GM21717 (cell line): Measurements from ENCODE around the gene THSD7A.

Experiments used
- ATAC-seq: cut with Tn5 transposase; IDR thresholded peaks from one replicate; pipeline ENCODE4 v1.9.1; 2021; ENCODE audit warnings: mild to moderate bottlenecking, moderate library complexity; ENCODE audit not compliant: unreplicated experiment

THSD7A gene

GRCh38 chr7:11831736-11832495, at the start of gene THSD7A:
THSD7A (minus strand) TSS chr7:11832198; CDS start chr7:11831946, 252 bp downstream.
- ATAC-seq, result no peak

GRCh38 chr7:11881680-11882079, 49.7 kb upstream of the THSD7A start:
- ATAC-seq, result no peak

- no peak for ATAC-seq
Observed at GRCh38 chr7:11875635-11876034, 43.6 kb upstream of the THSD7A start.

GRCh38 chr7:11865671-11866070, 33.7 kb upstream of the THSD7A start:
- no peak for ATAC-seq

- ATAC-seq, result no peak
Observed at GRCh38 chr7:11858622-11859302, 26.8 kb upstream of the THSD7A start.

- no peak for ATAC-seq
Observed at GRCh38 chr7:11858026-11858425, 26.0 kb upstream of the THSD7A start.

- ATAC-seq, result no peak
Observed at GRCh38 chr7:11848251-11848650, 16.3 kb upstream of the THSD7A start.

- ATAC-seq, result no peak
Observed at GRCh38 chr7:11847336-11847735, 15.3 kb upstream of the THSD7A start.

- no peak for ATAC-seq
Observed at GRCh38 chr7:11846361-11846955, 14.5 kb upstream of the THSD7A start.

GRCh38 chr7:11843113-11843765, 11.2 kb upstream of the THSD7A start:
- no peak for ATAC-seq

GRCh38 chr7:11841657-11842056, 9.7 kb upstream of the THSD7A start:
- ATAC-seq, result no peak

GRCh38 chr7:11835260-11835659, 3.3 kb upstream of the THSD7A start:
- no peak for ATAC-seq

GRCh38 chr7:11833431-11833830, 1.4 kb upstream of the THSD7A start:
- ATAC-seq, result no peak

GRCh38 chr7:11831156-11831735, 752 bp downstream of the THSD7A start:
- no peak for ATAC-seq

- no peak for ATAC-seq
Observed at GRCh38 chr7:11830582-11831155, 1.3 kb downstream of the THSD7A start.

- ATAC-seq, result no peak
Observed at GRCh38 chr7:11829954-11830353, 2.0 kb downstream of the THSD7A start.

GRCh38 chr7:11819947-11820346, 12.1 kb downstream of the THSD7A start:
- ATAC-seq, result no peak

- ATAC-seq, result no peak
Observed at GRCh38 chr7:11819271-11819670, 12.7 kb downstream of the THSD7A start.

- no peak for ATAC-seq
Observed at GRCh38 chr7:11818281-11818680, 13.7 kb downstream of the THSD7A start.

- ATAC-seq, result no peak
Observed at GRCh38 chr7:11817111-11817740, 14.8 kb downstream of the THSD7A start.
